Subcutaneous adipose tissue (tissue), 4 donors: Measurements from ENCODE around the gene CAMTA1. TPM values are rescaled to one million over a fixed set of nuclear protein-coding genes. Genes with fewer than 3 reads are reported as not detected.

Experiments
- CTCF ChIP-seq: fragments of 450-650 bp; IDR thresholded peaks from one replicate; pipeline ENCODE4 v1.5.1; 2016; ENCODE audit warnings: low read depth, mild to moderate bottlenecking, control low read depth, antibody characterized with exemption, moderate library complexity
- total RNA-seq, 4 donors: library from RNA; depleted of rRNA; stranded (reverse); fragments of >200 nt; gene quantifications; one replicate each; pipeline ENCODE4 v1.1.0, GENCODE V29; 2016

CAMTA1 gene
- total RNA-seq, 4 donors from 2014 or later = 58.6 to 82.5 (median 78.0) TPM

DNA sequence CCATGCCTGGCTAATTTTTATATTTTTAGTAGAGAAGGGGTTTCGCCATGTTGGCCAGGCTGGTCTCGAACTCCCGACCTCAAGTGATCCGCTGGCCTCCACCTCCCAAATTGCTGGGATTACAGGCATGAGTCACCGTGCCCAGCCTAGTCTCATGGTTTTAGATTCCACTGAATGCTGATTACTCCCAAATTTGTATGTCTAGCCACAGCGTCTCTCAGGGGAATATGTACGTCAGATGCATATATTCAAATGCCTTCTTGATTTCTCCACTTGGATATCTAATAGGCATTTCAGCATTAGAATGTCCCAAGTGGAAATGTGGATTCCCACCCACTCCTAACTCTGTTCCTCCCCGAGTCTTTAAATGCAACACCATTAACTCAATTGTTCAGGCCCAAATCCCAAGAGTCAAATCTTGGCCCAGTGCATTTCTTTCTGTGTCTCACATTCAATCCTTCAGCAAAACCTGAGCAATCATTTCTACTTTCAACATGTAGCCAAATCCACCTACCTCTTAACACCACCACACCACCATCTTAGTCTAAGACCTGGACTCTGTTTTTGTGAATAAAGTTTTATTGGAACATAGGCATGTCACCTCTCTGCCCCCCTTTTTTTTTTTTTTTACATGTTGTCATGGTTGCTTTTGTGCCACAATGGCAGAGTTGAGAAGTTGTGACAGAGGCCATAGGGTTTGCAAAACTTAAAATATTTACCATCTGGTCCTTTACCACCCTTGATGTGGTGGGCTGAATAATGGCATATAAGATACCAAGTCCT lies 9.8 kb upstream of the CAMTA1 start:
- TF ChIP-seq CTCF = no peak

- TF ChIP-seq CTCF = no peak
Observed at GRCh38 chr1:6776389-6776788, 8.9 kb upstream of the CAMTA1 start.

GRCh38 chr1:6776895-6777294 lies 8.4 kb upstream of the CAMTA1 start:
- TF ChIP-seq CTCF = no peak

GRCh38 chr1:6777813-6778212 lies 7.4 kb upstream of the CAMTA1 start:
- no peak for TF ChIP-seq CTCF

DNA sequence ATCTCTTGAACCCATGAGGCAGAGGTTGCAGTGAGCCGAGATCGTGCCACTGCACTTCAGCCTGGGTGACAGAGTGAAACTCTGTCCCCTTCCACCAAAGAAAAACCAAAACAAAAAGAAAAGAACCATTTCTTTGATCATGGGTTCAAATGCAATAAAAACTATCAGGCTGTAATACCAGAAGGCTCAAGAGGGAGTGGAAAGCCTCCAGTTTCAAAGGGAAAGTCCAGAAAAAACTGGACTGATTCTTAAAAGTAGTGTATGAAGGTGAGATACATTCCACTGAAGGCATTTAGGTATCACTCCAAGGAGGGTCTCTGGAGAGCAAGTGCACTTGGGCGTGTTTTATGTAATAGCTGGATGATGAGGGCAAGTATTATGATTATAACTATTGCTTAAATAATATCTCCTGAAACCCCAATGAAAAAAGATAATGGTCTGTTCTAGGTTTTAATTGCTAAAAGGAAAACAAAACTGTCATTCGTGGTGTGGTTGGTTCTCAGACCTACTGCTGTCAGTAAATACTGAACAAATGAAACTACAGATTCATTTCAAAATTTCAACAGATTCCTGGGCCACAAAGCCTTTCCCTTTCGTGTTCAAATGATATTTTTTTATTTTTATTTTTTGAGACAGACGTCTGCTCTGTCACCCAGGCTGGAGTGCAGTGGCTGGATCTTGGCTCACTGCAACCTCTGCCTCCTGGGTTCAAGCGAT lies 6.0 kb upstream of the CAMTA1 start:
- TF ChIP-seq CTCF = no peak

- no peak for TF ChIP-seq CTCF
Observed at GRCh38 chr1:6782151-6782550, 3.1 kb upstream of the CAMTA1 start.

DNA sequence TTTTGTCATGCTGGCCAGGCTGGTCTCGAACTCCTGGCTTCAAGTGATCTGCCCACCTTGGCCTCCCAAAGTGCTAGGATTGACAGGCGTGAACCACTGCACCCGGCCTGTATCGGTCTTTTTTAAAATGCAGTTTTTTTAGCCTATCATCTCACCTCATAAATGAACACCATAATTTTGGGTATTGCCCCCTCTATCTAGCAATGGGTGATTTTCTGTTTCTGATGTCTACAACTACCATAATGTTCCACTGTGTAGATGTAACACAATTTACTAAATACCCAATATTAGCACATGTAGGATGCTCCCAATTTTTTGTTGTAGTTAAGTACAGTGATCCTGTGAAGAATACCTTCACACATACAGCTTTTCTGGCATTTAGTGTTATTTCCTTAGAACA lies 2.0 kb upstream of the CAMTA1 start:
- TF ChIP-seq CTCF = no peak
